H1 (cell line): ENCODE measurements around the gene CCDC121.

Source experiments
- CTCF ChIP-seq, 3 experiments: IDR thresholded peaks; 1 replicate in 2 of 3; 2 replicates in 1 of 3; pipeline versions ENCODE4 v1.5.1 to v1.6.1; 2011; ENCODE audit warnings: low read length in 3 of 3, mild to moderate bottlenecking in 3 of 3, inconsistent platforms in 2 of 3, low read depth in 1 of 3, moderate library complexity in 1 of 3; ENCODE audit not compliant: insufficient read depth in 1 of 3; ENCODE audit errors: control extremely low read depth in 1 of 3
- GTF2F1 ChIP-seq: IDR thresholded peaks from 2 replicates; pipeline ENCODE4 v1.6.1; 2012; ENCODE audit warnings: low read depth, low read length, improper control_type of control experiment, borderline replicate concordance
- POLR2A ChIP-seq, 2 experiments: IDR thresholded peaks; 1 replicate in 1 of 2; 2 replicates in 1 of 2; pipeline ENCODE4 v1.6.1; 2011; ENCODE audit warnings: low read depth in 2 of 2, low read length in 2 of 2, mild to moderate bottlenecking in 2 of 2; ENCODE audit errors: control extremely low read depth in 1 of 2
- SP2 ChIP-seq: IDR thresholded peaks from 2 replicates; pipeline ENCODE4 v1.6.1; 2012; ENCODE audit warnings: mild to moderate bottlenecking, low read length, inconsistent platforms
- TAF7 ChIP-seq: optimal IDR thresholded peaks from 2 replicates; pipeline ENCODE3; 2011; ENCODE audit warnings: low read depth, mild to moderate bottlenecking, inconsistent platforms, low read length, moderate library complexity, borderline replicate concordance

GRCh38 chr2:27593240-27593639 is 35.6 kb downstream of the CCDC121 start:
- TF ChIP-seq CTCF (IDR thresholded peaks at IDR 0.05; ENCODE audit: control extremely low read depth in 1 of 3, insufficient read depth in 1 of 3, low read depth in 1 of 3, low read length in 3 of 3) (no peak), SP2 (no peak), POLR2A (IDR thresholded peaks at IDR 0.05; ENCODE audit: control extremely low read depth in 1 of 2, low read depth in 2 of 2, low read length in 2 of 2) (no peak), GTF2F1 (no peak), TAF7 (no peak)
